Vagina (tissue), 2 donors: ENCODE results near the gene TCHP. TPM values are rescaled to one million over a fixed set of nuclear protein-coding genes. Genes with fewer than 3 reads are reported as not detected.
A peak's percentile ranks its signal among the peaks of the same experiment; 100 is the strongest.

Experiments used
- DNase-seq, 2 donors: peaks; one replicate each; pipeline ENCODE4 v3.0.0-alpha.2; 2017; ENCODE audit errors: extremely low spot score in 2 of 2
- H3K27ac ChIP-seq: fragments of 200-600 bp; sonication (generic); one replicate; pipeline ENCODE4 v1.5.1; 2019
- H3K27me3 ChIP-seq: fragments of 200-600 bp; sonication (generic); one replicate; pipeline ENCODE4 v1.5.1; 2019
- H3K36me3 ChIP-seq, 2 donors: fragments of 200-600 bp; sonication (generic); one replicate each; pipeline ENCODE4 v1.5.1; 2017 to 2019
- H3K4me1 ChIP-seq: fragments of 200-600 bp; sonication (generic); one replicate; pipeline ENCODE4 v1.5.1; 2019
- H3K4me3 ChIP-seq, 2 donors: fragments of 200-600 bp; sonication (generic); 1 replicate in 1 of 2; 2 replicates in 1 of 2; pipeline ENCODE4 v1.5.1; 2016 to 2019
- H3K9me3 ChIP-seq: fragments of 200-600 bp; sonication (generic); one replicate; pipeline ENCODE4 v1.5.1; 2019
- CTCF ChIP-seq, 3 experiments: fragments of 450-650 bp in 2 of 3; fragments of 200-600 bp in 1 of 3; sonication (generic) in 1 of 3; IDR thresholded peaks; one replicate each; pipeline ENCODE4 v1.5.1; 2017 to 2019; ENCODE audit warnings: antibody characterized with exemption in 3 of 3, mild to moderate bottlenecking in 2 of 3, moderate library complexity in 2 of 3
- POLR2A ChIP-seq, 2 donors: fragments of 450-650 bp; IDR thresholded peaks; one replicate each; pipeline ENCODE4 v1.6.1; 2017; ENCODE audit warnings: antibody characterized with exemption in 2 of 2, mild to moderate bottlenecking in 2 of 2, moderate library complexity in 2 of 2
- POLR2AphosphoS5 ChIP-seq, 2 donors: sonication (generic); formaldehyde crosslinking; IDR thresholded peaks; one replicate each; pipeline ENCODE4 v1.9.0; 2017; ENCODE audit warnings: antibody characterized with exemption in 2 of 2, mild to moderate bottlenecking in 2 of 2, low read depth in 1 of 2; ENCODE audit not compliant: insufficient read depth in 1 of 2
- intact Hi-C: fragments of 100-400 bp; cut with DNase I; formaldehyde crosslinking; loops from one replicate; pipeline ENCODE4 v1.15.1; 2023
- total RNA-seq: library from RNA; depleted of rRNA; stranded (reverse); fragments of >200 nt; gene quantifications from one replicate; pipeline ENCODE4 v1.2.3, GENCODE V29; 2016

Gene TCHP
- total RNA-seq, 1 donor from 2014 or later = 21.1 TPM

GRCh38 chr12:109868182-109869051 is 31.7 kb upstream of the TCHP start:
- peak in 1 of 2 donors; percentile 79 for TF ChIP-seq POLR2AphosphoS5 (IDR thresholded peaks at IDR 0.05; ENCODE audit: insufficient read depth in 1 of 2, low read depth in 1 of 2)
- TF ChIP-seq POLR2A (IDR thresholded peaks at IDR 0.05) = no peak
- no peak for TF ChIP-seq CTCF (IDR thresholded peaks at IDR 0.05)
- peak overlapping the region; percentile 51 for H3K27ac ChIP-seq
- H3K9me3 ChIP-seq = no peaks in the 10 kb centered on the region
- H3K4me1 ChIP-seq = peaks cover 53% of the 10 kb centered on the region
- H3K27me3 ChIP-seq = no peaks in the 10 kb centered on the region
- H3K4me3 ChIP-seq = no peak overlapping the region
- no peaks in the 10 kb centered on the region for H3K36me3 ChIP-seq
- no peak for DNase-seq
- intact Hi-C loops = no loop called here

GRCh38 chr12:109870648-109871047 is 29.4 kb upstream of the TCHP start:
- Histone ChIP-seq H3K4me3 (no peak overlapping the region), H3K9me3 (no peaks in the 10 kb centered on the region), H3K4me1 (peaks cover 48% of the 10 kb centered on the region), H3K36me3 (no peaks in the 10 kb centered on the region), H3K27ac (no peak overlapping the region), H3K27me3 (no peaks in the 10 kb centered on the region)
- DNase-seq = no peak
- TF ChIP-seq POLR2AphosphoS5 (IDR thresholded peaks at IDR 0.05; ENCODE audit: insufficient read depth in 1 of 2, low read depth in 1 of 2) (no peak), CTCF (IDR thresholded peaks at IDR 0.05) (no peak), POLR2A (IDR thresholded peaks at IDR 0.05) (no peak)
- intact Hi-C loops = no loop called here

DNA sequence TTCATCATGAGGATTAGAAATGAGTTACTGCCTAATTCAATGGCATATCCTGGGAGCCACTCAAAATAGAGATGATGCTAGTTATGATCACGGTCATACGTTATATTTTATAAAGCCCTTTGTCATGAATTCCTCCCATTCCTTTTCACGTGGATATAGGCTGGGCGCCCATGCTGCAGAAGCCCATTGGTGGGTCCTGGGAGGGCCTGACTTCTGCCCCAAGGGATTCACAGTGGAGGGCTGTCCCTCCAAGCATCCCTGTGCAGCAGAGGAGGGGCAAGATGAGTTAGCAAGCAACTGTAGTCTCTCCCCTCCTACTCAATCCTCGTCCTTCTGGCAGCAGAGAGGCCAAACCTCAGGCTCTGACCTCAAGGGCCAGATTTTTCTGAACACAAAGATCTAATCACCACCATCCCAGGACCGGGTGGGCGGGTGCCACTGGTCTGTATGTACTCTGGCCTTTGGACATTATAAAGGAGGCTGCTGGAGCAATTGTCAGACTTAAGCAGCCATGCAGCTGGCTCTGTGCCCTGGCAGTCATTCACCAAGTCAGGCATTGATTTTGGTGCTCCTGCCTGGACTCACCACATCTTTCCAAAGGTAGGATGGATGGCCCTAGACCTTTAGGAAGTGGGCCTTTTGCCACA is 28.3 kb upstream of the TCHP start:
- peaks cover 52% of the 10 kb centered on the region for H3K4me1 ChIP-seq
- TF ChIP-seq POLR2A (IDR thresholded peaks at IDR 0.05) = no peak
- TF ChIP-seq POLR2AphosphoS5 (IDR thresholded peaks at IDR 0.05; ENCODE audit: insufficient read depth in 1 of 2, low read depth in 1 of 2) = no peak
- H3K9me3 ChIP-seq = no peaks in the 10 kb centered on the region
- no peaks in the 10 kb centered on the region for H3K36me3 ChIP-seq
- intact Hi-C loops = no loop called here
- no peak for DNase-seq
- no peak overlapping the region for H3K27ac ChIP-seq
- H3K4me3 ChIP-seq = no peak overlapping the region
- H3K27me3 ChIP-seq = no peaks in the 10 kb centered on the region

DNA sequence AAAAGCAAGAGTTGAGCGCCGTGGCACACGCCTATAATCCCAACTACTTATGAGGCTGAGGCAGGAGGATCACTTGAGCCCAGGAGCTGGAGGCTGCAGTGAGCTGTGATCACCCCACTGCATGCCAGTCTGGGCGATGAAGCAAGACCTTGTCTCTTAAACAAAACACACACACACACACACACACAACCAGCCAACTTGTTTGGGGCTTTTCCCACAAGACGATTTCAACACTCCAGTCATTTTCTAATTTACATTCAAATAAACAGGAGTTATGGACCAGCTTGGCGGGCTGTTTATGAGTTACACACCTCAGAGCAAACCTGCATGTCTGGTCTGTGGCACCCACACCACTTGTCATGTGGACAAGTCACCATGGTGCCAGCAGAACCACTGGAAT is 26.4 kb upstream of the TCHP start:
- Histone ChIP-seq H3K4me3 (no peak overlapping the region), H3K27me3 (no peaks in the 10 kb centered on the region), H3K4me1 (peaks cover 63% of the 10 kb centered on the region), H3K36me3 (no peaks in the 10 kb centered on the region), H3K9me3 (no peaks in the 10 kb centered on the region), H3K27ac (no peak overlapping the region)
- intact Hi-C loops = no loop called here
- no peak for DNase-seq
- TF ChIP-seq CTCF (IDR thresholded peaks at IDR 0.05) (no peak), POLR2A (IDR thresholded peaks at IDR 0.05) (no peak), POLR2AphosphoS5 (IDR thresholded peaks at IDR 0.05; ENCODE audit: insufficient read depth in 1 of 2, low read depth in 1 of 2) (peak in 1 of 2 donors; percentile 24)

DNA sequence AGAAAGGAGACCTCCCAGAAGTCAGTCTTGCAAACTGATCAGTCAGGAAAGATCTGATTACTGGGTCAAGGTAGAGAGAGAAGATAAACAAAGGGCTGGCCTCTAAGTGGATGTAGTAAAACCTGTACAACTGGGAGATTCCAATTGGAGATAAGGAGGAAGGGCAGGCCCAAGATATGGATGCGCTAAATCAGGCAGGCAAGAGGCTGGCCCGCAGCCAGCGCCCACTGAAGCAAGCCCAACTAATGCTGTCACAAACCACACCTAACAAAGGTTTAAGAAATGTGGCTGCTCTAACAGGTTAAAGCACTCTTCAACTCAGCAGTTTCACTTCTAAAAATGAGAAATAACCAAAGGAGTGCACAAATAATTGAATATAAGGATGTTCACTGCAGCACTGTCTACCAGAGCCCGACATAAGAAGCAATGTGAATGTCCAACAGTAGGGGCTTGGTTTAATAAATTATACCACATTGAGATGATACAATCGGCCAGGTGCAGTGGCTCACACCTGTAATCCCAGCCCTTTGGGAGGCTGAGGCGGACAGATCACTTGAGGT is 24.4 kb upstream of the TCHP start:
- H3K4me3 ChIP-seq = no peak overlapping the region
- DNase-seq = no peak
- H3K36me3 ChIP-seq = no peaks in the 10 kb centered on the region
- H3K4me1 ChIP-seq = peaks cover 62% of the 10 kb centered on the region
- peak in 1 of 2 donors; percentile 9 for TF ChIP-seq POLR2AphosphoS5 (IDR thresholded peaks at IDR 0.05; ENCODE audit: insufficient read depth in 1 of 2, low read depth in 1 of 2)
- no peak for TF ChIP-seq CTCF (IDR thresholded peaks at IDR 0.05)
- intact Hi-C loops = loop anchor here (5.0 kb wide), 1 partner anchor 68 kb away; no protein-coding TSS in a partner anchor
- no peaks in the 10 kb centered on the region for H3K9me3 ChIP-seq
- no peaks in the 10 kb centered on the region for H3K27me3 ChIP-seq
- no peak overlapping the region for H3K27ac ChIP-seq
